Measurements from ENCODE around the gene SNTG2.

SNTG2 gene

GRCh38 chr2:920573-920972, 30.1 kb upstream of the SNTG2 start:
- no peak overlapping the region for H3K4me3 ChIP-seq (ENCODE audit: low read length)
- DNase-seq (ENCODE audit: low read depth) = no peak
- TF ChIP-seq CTCF (IDR thresholded peaks at IDR 0.05; ENCODE audit: insufficient read depth, low read depth, low read length, missing control alignments) = no peak

- no peak for TF ChIP-seq CTCF (IDR thresholded peaks at IDR 0.05; ENCODE audit: insufficient read depth, low read depth, low read length, missing control alignments)
- no peak overlapping the region for H3K4me3 ChIP-seq (ENCODE audit: low read length)
- no peak for DNase-seq (ENCODE audit: low read depth)
Measured at GRCh38 chr2:920999-921398, 29.6 kb upstream of the SNTG2 start.

GRCh38 chr2:922185-922584, 28.5 kb upstream of the SNTG2 start:
- no peak for TF ChIP-seq CTCF (IDR thresholded peaks at IDR 0.05; ENCODE audit: insufficient read depth, low read depth, low read length, missing control alignments)
- DNase-seq (ENCODE audit: low read depth) = no peak

GRCh38 chr2:923832-924601, 26.6 kb upstream of the SNTG2 start:
- no peak overlapping the region for H3K4me3 ChIP-seq (ENCODE audit: low read length)
- no peak for DNase-seq (ENCODE audit: low read depth)
- TF ChIP-seq CTCF (IDR thresholded peaks at IDR 0.05; ENCODE audit: insufficient read depth, low read depth, low read length, missing control alignments) = no peak

More at GRCh38 chr2:922185-922584, 28.5 kb upstream of the SNTG2 start:
- H3K4me3 ChIP-seq (ENCODE audit: low read length) = no peak overlapping the region

- TF ChIP-seq CTCF (IDR thresholded peaks at IDR 0.05; ENCODE audit: insufficient read depth, low read depth, low read length, missing control alignments) = no peak
- DNase-seq (ENCODE audit: low read depth) = no peak
- H3K4me3 ChIP-seq (ENCODE audit: low read length) = no peak overlapping the region
Measured at GRCh38 chr2:924701-925100, 25.9 kb upstream of the SNTG2 start.

GRCh38 chr2:925309-925708, 25.3 kb upstream of the SNTG2 start:
- no peak for TF ChIP-seq CTCF (IDR thresholded peaks at IDR 0.05; ENCODE audit: insufficient read depth, low read depth, low read length, missing control alignments)
- DNase-seq (ENCODE audit: low read depth) = no peak
- H3K4me3 ChIP-seq (ENCODE audit: low read length) = no peak overlapping the region

- DNase-seq (ENCODE audit: low read depth) = no peak
- H3K4me3 ChIP-seq (ENCODE audit: low read length) = no peak overlapping the region
- no peak for TF ChIP-seq CTCF (IDR thresholded peaks at IDR 0.05; ENCODE audit: insufficient read depth, low read depth, low read length, missing control alignments)
Measured at GRCh38 chr2:925711-926110, 24.9 kb upstream of the SNTG2 start.

All from epithelial cell of esophagus (primary cell).